ENCODE measurements around the gene TRAT1.
A peak's percentile ranks its signal among the peaks of the same experiment; 100 is the strongest.

TRAT1 gene

GRCh38 chr3:108826309-108827187 is 4.0 kb downstream of the TRAT1 start:
- TF ChIP-seq TAF1 (IDR thresholded peaks at IDR 0.05; ENCODE audit: borderline replicate concordance, low read depth, low read length) (no peak), POLR2A (IDR thresholded peaks at IDR 0.05; ENCODE audit: low read depth, low read length) (no peak), POLR2AphosphoS5 (IDR thresholded peaks at IDR 0.05; ENCODE audit: low read depth, low read length) (no peak)
- no peak for FAIRE-seq
- no peak for DNase-seq (ENCODE audit: insufficient read length)

DNA sequence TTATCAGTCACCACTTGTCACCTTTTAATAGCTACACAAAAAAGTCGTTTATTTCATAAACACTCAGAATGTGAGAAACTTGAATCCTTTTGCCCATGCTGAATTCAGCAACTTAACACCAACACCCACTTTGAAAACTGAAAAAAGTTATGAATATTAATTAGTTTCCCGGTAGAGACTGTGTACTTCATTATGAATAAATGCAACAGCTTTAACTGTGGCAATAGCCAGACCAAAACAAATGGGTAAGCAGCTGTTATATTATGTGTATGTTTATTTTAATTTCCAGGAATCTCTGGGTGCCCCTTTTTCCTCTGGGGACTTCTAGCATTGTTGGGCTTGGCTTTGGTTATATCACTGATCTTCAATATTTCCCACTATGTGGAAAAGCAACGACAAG is 7.8 kb downstream of the TRAT1 start:
- DNase-seq (ENCODE audit: insufficient read length): no peak
- no peak for FAIRE-seq
- TF ChIP-seq TAF1 (IDR thresholded peaks at IDR 0.05; ENCODE audit: borderline replicate concordance, low read depth, low read length) (no peak), POLR2A (IDR thresholded peaks at IDR 0.05; ENCODE audit: low read depth, low read length) (no peak), POLR2AphosphoS5 (IDR thresholded peaks at IDR 0.05; ENCODE audit: low read depth, low read length) (no peak)

DNA sequence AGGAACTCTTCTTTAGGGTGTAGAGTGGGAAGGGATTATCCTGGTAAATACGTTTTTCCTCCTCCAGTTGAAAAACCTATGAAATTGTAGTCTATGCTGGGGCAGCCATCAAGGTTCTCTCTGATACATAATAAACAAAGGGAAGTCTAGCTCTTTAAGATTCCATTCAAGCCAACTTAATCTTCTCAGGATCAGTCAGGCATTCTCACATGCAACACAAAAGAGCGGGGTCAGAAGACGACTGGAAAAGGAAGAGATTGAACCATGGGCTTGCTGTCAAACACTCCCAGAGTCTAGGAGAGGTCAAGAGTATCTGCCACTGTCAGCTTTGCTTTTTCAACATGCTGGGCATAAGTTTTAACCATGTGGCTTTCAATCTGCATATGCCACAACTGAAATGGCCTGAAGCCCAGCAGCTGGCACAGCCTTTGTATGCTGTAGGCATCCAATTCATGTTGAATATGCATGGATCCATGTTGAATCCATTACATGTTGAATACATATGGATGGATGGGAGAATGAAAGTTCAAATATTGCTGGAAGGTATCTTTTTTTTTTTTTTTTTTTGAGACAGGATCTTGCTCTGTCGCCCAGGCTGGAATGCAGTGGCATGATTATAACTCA is 8.5 kb downstream of the TRAT1 start:
- DNase-seq (ENCODE audit: insufficient read length) (no peak), FAIRE-seq (no peak)
- TF ChIP-seq TAF1 (IDR thresholded peaks at IDR 0.05; ENCODE audit: borderline replicate concordance, low read depth, low read length) (no peak), POLR2A (IDR thresholded peaks at IDR 0.05; ENCODE audit: low read depth, low read length) (no peak), POLR2AphosphoS5 (IDR thresholded peaks at IDR 0.05; ENCODE audit: low read depth, low read length) (no peak)

GRCh38 chr3:108833611-108834010 is 11.0 kb downstream of the TRAT1 start:
- DNase-seq (ENCODE audit: insufficient read length) (no peak), FAIRE-seq (no peak)
- no peak for TF ChIP-seq TAF1 (IDR thresholded peaks at IDR 0.05; ENCODE audit: borderline replicate concordance, low read depth, low read length)
- TF ChIP-seq POLR2AphosphoS5 (IDR thresholded peaks at IDR 0.05; ENCODE audit: low read depth, low read length): no peak
- TF ChIP-seq POLR2A (IDR thresholded peaks at IDR 0.05; ENCODE audit: low read depth, low read length): no peak

- TF ChIP-seq TAF1 (IDR thresholded peaks at IDR 0.05; ENCODE audit: borderline replicate concordance, low read depth, low read length) (no peak), POLR2AphosphoS5 (IDR thresholded peaks at IDR 0.05; ENCODE audit: low read depth, low read length) (no peak), POLR2A (IDR thresholded peaks at IDR 0.05; ENCODE audit: low read depth, low read length) (no peak)
- FAIRE-seq: no peak
- no peak for DNase-seq (ENCODE audit: insufficient read length)
Measured at GRCh38 chr3:108834551-108834950, 12.0 kb downstream of the TRAT1 start.

- DNase-seq (ENCODE audit: insufficient read length) (no peak), FAIRE-seq (peak; percentile 87)
- no peak for TF ChIP-seq POLR2A (IDR thresholded peaks at IDR 0.05; ENCODE audit: low read depth, low read length)
- no peak for TF ChIP-seq POLR2AphosphoS5 (IDR thresholded peaks at IDR 0.05; ENCODE audit: low read depth, low read length)
- no peak for TF ChIP-seq TAF1 (IDR thresholded peaks at IDR 0.05; ENCODE audit: borderline replicate concordance, low read depth, low read length)
Measured at GRCh38 chr3:108835101-108835500, 12.5 kb downstream of the TRAT1 start.

DNA sequence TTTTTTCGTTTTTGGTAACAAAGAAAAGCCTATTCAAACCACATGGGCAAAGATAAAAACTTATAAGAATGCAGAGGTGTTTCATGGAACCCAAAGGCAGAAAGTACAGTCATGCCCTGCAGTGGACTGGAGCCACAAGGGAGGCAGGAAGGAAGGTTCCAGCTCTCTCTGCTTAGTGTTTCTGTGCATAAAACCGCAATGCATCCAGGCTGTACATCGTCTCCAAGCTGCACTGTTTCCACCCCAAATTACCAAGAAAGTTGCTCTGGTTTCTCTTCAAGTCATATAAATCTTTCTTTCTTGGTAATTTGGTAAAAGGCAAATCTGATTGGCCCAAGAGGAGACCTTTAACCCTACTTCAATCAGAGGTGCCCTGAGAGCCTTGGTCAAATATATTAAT is 15.8 kb downstream of the TRAT1 start:
- no peak for FAIRE-seq

GRCh38 chr3:108845709-108846293 is 23.2 kb downstream of the TRAT1 start:
- no peak for DNase-seq (ENCODE audit: insufficient read length)
- FAIRE-seq: peak; percentile 53
- TF ChIP-seq POLR2A (IDR thresholded peaks at IDR 0.05; ENCODE audit: low read depth, low read length): no peak
- no peak for TF ChIP-seq POLR2AphosphoS5 (IDR thresholded peaks at IDR 0.05; ENCODE audit: low read depth, low read length)
- TF ChIP-seq TAF1 (IDR thresholded peaks at IDR 0.05; ENCODE audit: borderline replicate concordance, low read depth, low read length): no peak

More for the DNA sequence above, 15.8 kb downstream of the TRAT1 start:
- DNase-seq (ENCODE audit: insufficient read length): no peak
- TF ChIP-seq POLR2AphosphoS5 (IDR thresholded peaks at IDR 0.05; ENCODE audit: low read depth, low read length): no peak
- TF ChIP-seq POLR2A (IDR thresholded peaks at IDR 0.05; ENCODE audit: low read depth, low read length): no peak
- no peak for TF ChIP-seq TAF1 (IDR thresholded peaks at IDR 0.05; ENCODE audit: borderline replicate concordance, low read depth, low read length)

- TF ChIP-seq POLR2AphosphoS5 (IDR thresholded peaks at IDR 0.05; ENCODE audit: low read depth, low read length) (no peak), POLR2A (IDR thresholded peaks at IDR 0.05; ENCODE audit: low read depth, low read length) (no peak), TAF1 (IDR thresholded peaks at IDR 0.05; ENCODE audit: borderline replicate concordance, low read depth, low read length) (no peak)
- no peak for FAIRE-seq
- no peak for DNase-seq (ENCODE audit: insufficient read length)
Measured at GRCh38 chr3:108847187-108847586, 24.6 kb downstream of the TRAT1 start.

GRCh38 chr3:108849075-108849474 is 26.5 kb downstream of the TRAT1 start:
- FAIRE-seq (no peak), DNase-seq (ENCODE audit: insufficient read length) (no peak)
- TF ChIP-seq POLR2A (IDR thresholded peaks at IDR 0.05; ENCODE audit: low read depth, low read length) (no peak), TAF1 (IDR thresholded peaks at IDR 0.05; ENCODE audit: borderline replicate concordance, low read depth, low read length) (no peak), POLR2AphosphoS5 (IDR thresholded peaks at IDR 0.05; ENCODE audit: low read depth, low read length) (no peak)

- DNase-seq (ENCODE audit: insufficient read length) (no peak), FAIRE-seq (no peak)
- no peak for TF ChIP-seq TAF1 (IDR thresholded peaks at IDR 0.05; ENCODE audit: borderline replicate concordance, low read depth, low read length)
Measured at GRCh38 chr3:108861401-108861800, 38.8 kb downstream of the TRAT1 start.

All from GM12892 (cell line).